OCI-LY1 (cell line): Measurements from ENCODE around the gene PTPRE.

Experiments
- EZH2 ChIP-seq: fragments of 200-600 bp; sonication (generic), shearing (Covaris generic); IDR thresholded peaks from 2 replicates; pipeline ENCODE4 v1.8.0; 2017; ENCODE audit warnings: borderline replicate concordance, mixed run types, mild to moderate bottlenecking, antibody characterized with exemption, low read length, moderate library complexity, mixed read lengths
- TF ChIP-seq, protein P1 (sequence below): fragments of 200-600 bp; sonication (generic), shearing (Covaris generic); IDR thresholded peaks from 2 replicates; pipeline ENCODE4 v1.5.1; 2017; ENCODE audit warnings: mild to moderate bottlenecking, antibody characterized with exemption, low read length, moderate library complexity, mixed read lengths

DNA sequence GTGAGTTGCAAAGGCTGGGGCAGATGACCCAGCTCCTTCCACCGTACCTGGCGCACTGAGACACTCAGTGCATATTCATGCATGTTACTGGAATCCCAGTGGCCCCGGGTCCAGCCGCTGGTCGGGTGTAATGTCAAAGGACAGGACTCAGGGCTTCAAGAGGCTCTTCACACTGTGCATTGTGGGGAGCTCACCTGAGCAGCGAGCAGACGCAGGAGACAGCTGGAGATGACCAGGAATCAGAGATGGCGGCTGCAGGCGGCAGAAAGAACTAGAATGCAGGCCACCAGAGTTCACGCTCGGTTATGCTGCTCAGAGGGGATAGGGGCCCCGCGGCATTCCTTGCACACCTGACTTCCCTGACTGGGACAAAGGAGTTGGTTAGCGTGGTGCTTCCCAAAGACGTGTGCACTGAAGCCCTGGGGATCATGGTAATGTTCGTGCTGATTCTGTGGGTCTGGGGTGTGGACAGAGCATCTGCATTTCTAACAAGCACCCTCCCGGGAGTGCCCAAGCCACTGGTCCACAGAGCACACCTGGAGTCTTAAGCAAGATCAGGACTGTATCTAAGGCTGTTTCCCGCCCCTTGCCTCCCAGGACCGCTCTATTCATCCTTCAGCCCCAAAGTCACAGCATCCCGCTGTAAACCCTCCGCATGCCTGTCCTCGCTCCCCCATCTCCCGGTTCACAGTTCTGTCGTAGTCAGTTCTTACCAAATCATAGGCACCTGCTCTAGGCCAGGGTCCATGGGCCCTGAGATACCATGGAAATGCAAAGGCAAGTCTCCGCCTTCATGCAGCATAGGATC, 148.4 kb downstream of the PTPRE start:
- TF ChIP-seq, protein P1, sequence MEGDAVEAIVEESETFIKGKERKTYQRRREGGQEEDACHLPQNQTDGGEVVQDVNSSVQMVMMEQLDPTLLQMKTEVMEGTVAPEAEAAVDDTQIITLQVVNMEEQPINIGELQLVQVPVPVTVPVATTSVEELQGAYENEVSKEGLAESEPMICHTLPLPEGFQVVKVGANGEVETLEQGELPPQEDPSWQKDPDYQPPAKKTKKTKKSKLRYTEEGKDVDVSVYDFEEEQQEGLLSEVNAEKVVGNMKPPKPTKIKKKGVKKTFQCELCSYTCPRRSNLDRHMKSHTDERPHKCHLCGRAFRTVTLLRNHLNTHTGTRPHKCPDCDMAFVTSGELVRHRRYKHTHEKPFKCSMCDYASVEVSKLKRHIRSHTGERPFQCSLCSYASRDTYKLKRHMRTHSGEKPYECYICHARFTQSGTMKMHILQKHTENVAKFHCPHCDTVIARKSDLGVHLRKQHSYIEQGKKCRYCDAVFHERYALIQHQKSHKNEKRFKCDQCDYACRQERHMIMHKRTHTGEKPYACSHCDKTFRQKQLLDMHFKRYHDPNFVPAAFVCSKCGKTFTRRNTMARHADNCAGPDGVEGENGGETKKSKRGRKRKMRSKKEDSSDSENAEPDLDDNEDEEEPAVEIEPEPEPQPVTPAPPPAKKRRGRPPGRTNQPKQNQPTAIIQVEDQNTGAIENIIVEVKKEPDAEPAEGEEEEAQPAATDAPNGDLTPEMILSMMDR: no peak
- TF ChIP-seq EZH2: no peak
